Measurements from ENCODE around the gene C5orf46. TPM values are rescaled to one million over a fixed set of nuclear protein-coding genes. Genes with fewer than 3 reads are reported as not detected.

The C5orf46 gene
- total RNA-seq, 1 experiment from 2014 or later: 78.7 TPM

DNA sequence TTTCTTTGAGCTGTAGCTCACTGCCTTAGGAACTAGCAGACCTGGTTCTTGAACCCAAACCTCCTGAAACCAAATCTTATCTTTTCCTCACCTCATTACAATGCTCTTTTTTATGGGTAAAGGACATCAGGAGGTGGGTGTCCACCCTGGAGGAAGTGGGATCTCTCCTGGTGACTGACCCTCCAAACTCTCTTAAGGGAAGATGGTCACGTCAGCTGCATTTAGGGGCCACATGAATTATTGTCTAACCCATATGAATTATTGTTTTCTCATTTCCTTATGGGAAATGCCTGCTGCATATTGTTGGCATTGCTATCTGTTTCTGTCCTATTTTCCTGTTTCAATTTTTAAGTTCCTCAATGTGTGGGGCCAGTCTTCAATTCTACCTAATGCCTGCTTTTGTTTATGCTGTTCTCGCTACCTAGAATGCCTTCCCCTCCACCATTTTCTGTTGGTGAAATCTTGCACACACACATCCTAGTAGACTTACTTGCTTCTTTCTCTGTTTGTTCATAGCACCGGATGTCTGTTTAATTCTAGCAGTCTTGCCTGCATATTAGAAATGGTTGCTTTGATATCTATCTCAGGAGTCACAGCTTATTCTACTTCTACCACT, 52.9 kb downstream of the C5orf46 start:
- Histone ChIP-seq H3K27ac (ENCODE audit: low read length) (no peak overlapping the region), H3K4me1 (ENCODE audit: insufficient read depth, low read length) (peaks cover 9% of the 10 kb centered on the region), H3K4me2 (ENCODE audit: low read length) (no peak overlapping the region), H3K36me3 (ENCODE audit: low read depth, low read length) (no peaks in the 10 kb centered on the region), H3F3A (ENCODE audit: low read length, unreplicated experiment) (no peaks in the 10 kb centered on the region), H4K20me1 (ENCODE audit: low read length) (no peaks in the 10 kb centered on the region), H3K9ac (ENCODE audit: low read length) (no peak overlapping the region), H3K27me3 (ENCODE audit: low read length) (no peaks in the 10 kb centered on the region), H3K4me3 (ENCODE audit: low read length) (no peak overlapping the region), H3K9me2 (replicated peaks; ENCODE audit: low read length) (no peaks in the 10 kb centered on the region), H2AFZ (ENCODE audit: low read length) (no peak overlapping the region), H3K79me2 (ENCODE audit: low read length) (no peaks in the 10 kb centered on the region), H3K9me3 (ENCODE audit: low read length) (no peaks in the 10 kb centered on the region)
- DNase-seq (no peak), ATAC-seq (no peak)
- CTCF ChIA-PET: no interaction called here
- TF ChIP-seq EZH2phosphoT487 (IDR thresholded peaks at IDR 0.05; ENCODE audit: borderline replicate concordance, low read length) (no peak), EZH2 (IDR thresholded peaks at IDR 0.05; ENCODE audit: low read length, unreplicated experiment) (no peak)
- TF ChIP-seq, protein P1, sequence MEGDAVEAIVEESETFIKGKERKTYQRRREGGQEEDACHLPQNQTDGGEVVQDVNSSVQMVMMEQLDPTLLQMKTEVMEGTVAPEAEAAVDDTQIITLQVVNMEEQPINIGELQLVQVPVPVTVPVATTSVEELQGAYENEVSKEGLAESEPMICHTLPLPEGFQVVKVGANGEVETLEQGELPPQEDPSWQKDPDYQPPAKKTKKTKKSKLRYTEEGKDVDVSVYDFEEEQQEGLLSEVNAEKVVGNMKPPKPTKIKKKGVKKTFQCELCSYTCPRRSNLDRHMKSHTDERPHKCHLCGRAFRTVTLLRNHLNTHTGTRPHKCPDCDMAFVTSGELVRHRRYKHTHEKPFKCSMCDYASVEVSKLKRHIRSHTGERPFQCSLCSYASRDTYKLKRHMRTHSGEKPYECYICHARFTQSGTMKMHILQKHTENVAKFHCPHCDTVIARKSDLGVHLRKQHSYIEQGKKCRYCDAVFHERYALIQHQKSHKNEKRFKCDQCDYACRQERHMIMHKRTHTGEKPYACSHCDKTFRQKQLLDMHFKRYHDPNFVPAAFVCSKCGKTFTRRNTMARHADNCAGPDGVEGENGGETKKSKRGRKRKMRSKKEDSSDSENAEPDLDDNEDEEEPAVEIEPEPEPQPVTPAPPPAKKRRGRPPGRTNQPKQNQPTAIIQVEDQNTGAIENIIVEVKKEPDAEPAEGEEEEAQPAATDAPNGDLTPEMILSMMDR (conservative IDR thresholded peaks at IDR 0.05; ENCODE audit: low read depth, low read length): no peak
- intact Hi-C loops (cut with micrococcal nuclease): no loop called here
- no TSS peak for BruUV-seq (replicated peaks)
- POLR2A ChIA-PET (ENCODE audit: unreplicated experiment): interaction anchor here (0.6 kb wide), 1 partner anchor 56 kb away, joined by 6 read pairs; no protein-coding TSS in a partner anchor

DNA sequence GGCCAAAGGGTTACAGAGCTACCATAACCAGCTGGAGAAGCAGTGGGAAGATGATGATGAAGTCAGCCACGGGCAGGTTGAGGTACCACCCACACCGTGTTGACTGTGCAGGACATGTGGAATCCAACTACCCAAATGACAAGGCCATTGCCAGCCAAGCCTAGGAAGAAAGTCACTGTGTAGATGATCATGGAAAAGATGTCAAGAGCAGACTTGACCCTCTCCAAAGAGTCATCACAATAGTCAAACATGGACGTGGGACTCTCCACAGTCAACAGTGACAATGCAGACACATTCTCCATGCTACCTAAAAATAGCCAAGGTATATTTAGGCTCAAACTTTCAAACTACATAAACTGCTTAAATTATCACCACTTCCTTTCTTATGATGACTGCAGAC, 54.0 kb downstream of the C5orf46 start:
- Histone ChIP-seq H3K4me1 (ENCODE audit: insufficient read depth, low read length) (no peaks in the 10 kb centered on the region), H3K79me2 (ENCODE audit: low read length) (no peaks in the 10 kb centered on the region), H3F3A (ENCODE audit: low read length, unreplicated experiment) (no peaks in the 10 kb centered on the region), H3K4me2 (ENCODE audit: low read length) (no peak overlapping the region), H3K27me3 (ENCODE audit: low read length) (no peaks in the 10 kb centered on the region), H4K20me1 (ENCODE audit: low read length) (no peaks in the 10 kb centered on the region), H3K9me3 (ENCODE audit: low read length) (no peaks in the 10 kb centered on the region), H3K9me2 (replicated peaks; ENCODE audit: low read length) (no peaks in the 10 kb centered on the region), H3K9ac (ENCODE audit: low read length) (no peak overlapping the region), H3K36me3 (ENCODE audit: low read depth, low read length) (no peaks in the 10 kb centered on the region), H3K4me3 (ENCODE audit: low read length) (no peak overlapping the region), H2AFZ (ENCODE audit: low read length) (no peak overlapping the region), H3K27ac (ENCODE audit: low read length) (no peak overlapping the region)
- no TSS peak for BruUV-seq (replicated peaks)
- intact Hi-C loops (cut with micrococcal nuclease): no loop called here
- no peak for DNase-seq
- CTCF ChIA-PET: no interaction called here
- TF ChIP-seq, protein P1 (conservative IDR thresholded peaks at IDR 0.05; ENCODE audit: low read depth, low read length): no peak
- TF ChIP-seq EZH2 (IDR thresholded peaks at IDR 0.05; ENCODE audit: low read length, unreplicated experiment): no peak
- no peak for TF ChIP-seq EZH2phosphoT487 (IDR thresholded peaks at IDR 0.05; ENCODE audit: borderline replicate concordance, low read length)
- POLR2A ChIA-PET (ENCODE audit: unreplicated experiment): no interaction called here
- no peak for ATAC-seq

DNA sequence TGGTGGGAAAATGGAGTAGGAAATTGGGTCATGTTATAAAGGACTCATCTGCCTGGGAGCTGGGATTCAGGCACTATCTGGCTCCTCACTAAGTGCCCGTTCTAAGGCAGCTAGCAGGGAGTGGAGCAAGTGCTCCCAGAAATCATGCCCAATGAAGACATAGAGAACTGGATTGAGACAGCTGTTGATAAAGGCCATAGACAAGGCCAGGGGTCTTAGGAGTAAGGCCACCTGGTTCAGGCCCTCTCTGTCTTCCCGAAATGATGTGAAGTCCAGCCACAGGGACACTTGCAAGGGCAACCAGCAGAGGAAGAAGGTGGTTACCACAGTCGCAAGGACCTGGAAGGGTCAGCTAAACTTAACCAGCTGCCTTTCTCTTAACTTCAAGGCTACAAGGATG, 54.8 kb downstream of the C5orf46 start:
- Histone ChIP-seq H3K4me2 (ENCODE audit: low read length) (no peak overlapping the region), H3K79me2 (ENCODE audit: low read length) (no peaks in the 10 kb centered on the region), H2AFZ (ENCODE audit: low read length) (no peak overlapping the region), H3K9me2 (replicated peaks; ENCODE audit: low read length) (no peaks in the 10 kb centered on the region), H3K36me3 (ENCODE audit: low read depth, low read length) (no peaks in the 10 kb centered on the region), H3K4me3 (ENCODE audit: low read length) (no peak overlapping the region), H3K4me1 (ENCODE audit: insufficient read depth, low read length) (no peaks in the 10 kb centered on the region), H3K9me3 (ENCODE audit: low read length) (no peaks in the 10 kb centered on the region), H3F3A (ENCODE audit: low read length, unreplicated experiment) (no peaks in the 10 kb centered on the region), H3K9ac (ENCODE audit: low read length) (no peak overlapping the region), H3K27ac (ENCODE audit: low read length) (no peak overlapping the region), H4K20me1 (ENCODE audit: low read length) (no peaks in the 10 kb centered on the region), H3K27me3 (ENCODE audit: low read length) (no peaks in the 10 kb centered on the region)
- intact Hi-C loops (cut with micrococcal nuclease): no loop called here
- TF ChIP-seq, protein P1 (conservative IDR thresholded peaks at IDR 0.05; ENCODE audit: low read depth, low read length): no peak
- no peak for TF ChIP-seq EZH2 (IDR thresholded peaks at IDR 0.05; ENCODE audit: low read length, unreplicated experiment)
- no peak for TF ChIP-seq EZH2phosphoT487 (IDR thresholded peaks at IDR 0.05; ENCODE audit: borderline replicate concordance, low read length)
- CTCF ChIA-PET: interaction anchor here (0.6 kb wide), 1 partner anchor 83 kb away, joined by 4 read pairs; no protein-coding TSS in a partner anchor
- no TSS peak for BruUV-seq (replicated peaks)
- DNase-seq (no peak), ATAC-seq (no peak)
- POLR2A ChIA-PET (ENCODE audit: unreplicated experiment): no interaction called here

All from PC-3 (cell line).